KOPT-K1 (cell line): Measurements from ENCODE around the gene CNOT11.
A peak's percentile ranks its signal among the peaks of the same experiment; 100 is the strongest.
"Not testable (repeated sequence)": the region's sequence is repeated elsewhere in the genome, so short reads cannot be mapped to it uniquely, and the experiment has no call there.

Experiments used
- H3K27ac ChIP-seq: fragments of 200-600 bp; sonication (generic); 2 replicates; pipeline ENCODE4 v1.5.1; 2016; ENCODE audit warnings: antibody characterized with exemption, mild to moderate bottlenecking, low read depth, low read length; ENCODE audit not compliant: poor library complexity, severe bottlenecking
- H3K36me3 ChIP-seq: fragments of 200-600 bp; sonication (generic); 2 replicates; pipeline ENCODE4 v1.5.1; 2017; ENCODE audit warnings: antibody characterized with exemption, mild to moderate bottlenecking, low read length, moderate library complexity; ENCODE audit not compliant: insufficient read depth
- H3K9me3 ChIP-seq: fragments of 200-600 bp; sonication (generic); 2 replicates; pipeline ENCODE4 v1.5.1; 2017; ENCODE audit warnings: antibody characterized with exemption, low read length, mild to moderate bottlenecking; ENCODE audit not compliant: insufficient read depth, poor library complexity, severe bottlenecking

CNOT11 gene

GRCh38 chr2:101307503-101307902 lies 54.8 kb downstream of the CNOT11 start:
- H3K27ac ChIP-seq, result peak overlapping the region; percentile 93
- peaks cover 34% of the 10 kb centered on the region for H3K36me3 ChIP-seq

GRCh38 chr2:101307950-101308431 lies 55.3 kb downstream of the CNOT11 start:
- Histone ChIP-seq H3K36me3 (peaks cover 30% of the 10 kb centered on the region), H3K27ac (peak overlapping the region; percentile 93), H3K9me3 (no peaks in the 10 kb centered on the region)

More at GRCh38 chr2:101307503-101307902, 54.8 kb downstream of the CNOT11 start:
- H3K9me3 ChIP-seq, result no peaks in the 10 kb centered on the region

- no peaks in the 10 kb centered on the region for H3K9me3 ChIP-seq
- H3K27ac ChIP-seq, result peak within 1 kb of the TSS; percentile 93
- peaks cover 29% of the 10 kb centered on the region for H3K36me3 ChIP-seq
Observed at GRCh38 chr2:101308432-101309210, 55.9 kb downstream of the CNOT11 start, which contains the start of gene RNF149. Gene RNF149 (minus strand): TSS chr2:101308701. CDS start chr2:101308588, 113 bp downstream.

- H3K27ac ChIP-seq, result peak overlapping the region; percentile 74
- H3K9me3 ChIP-seq, result no peaks in the 10 kb centered on the region
- peaks cover 14% of the 10 kb centered on the region; the same call in 1 of the 2 replicates for H3K36me3 ChIP-seq
Observed at GRCh38 chr2:101310090-101310833, 57.6 kb downstream of the CNOT11 start.

- peaks cover 6% of the 10 kb centered on the region; the same call in 1 of the 2 replicates for H3K36me3 ChIP-seq
Observed at GRCh38 chr2:101310834-101311695, 58.4 kb downstream of the CNOT11 start.

GRCh38 chr2:101311696-101312017 lies 59.0 kb downstream of the CNOT11 start:
- Histone ChIP-seq H3K36me3 (0 out of 2 replicates have a peak, but pooled peaks cover under 1% of the 10 kb centered on the region), H3K9me3 (no peaks in the 10 kb centered on the region), H3K27ac (peak overlapping the region; percentile 74)

More at GRCh38 chr2:101310834-101311695, 58.4 kb downstream of the CNOT11 start:
- H3K9me3 ChIP-seq, result no peaks in the 10 kb centered on the region
- peak overlapping the region; percentile 74 for H3K27ac ChIP-seq

- not testable (repeated sequence) for H3K36me3 ChIP-seq, H3K27ac ChIP-seq, H3K9me3 ChIP-seq
Observed at GRCh38 chr2:101316568-101316967, 63.9 kb downstream of the CNOT11 start.
